GM12891 (cell line): ENCODE data around the gene HAUS5.

Experiments used
- POLR2A ChIP-seq: IDR thresholded peaks from 2 replicates; pipeline ENCODE4 v1.6.1; 2011; ENCODE audit warnings: low read depth, low read length, control low read depth
- POLR2AphosphoS5 ChIP-seq: IDR thresholded peaks from 2 replicates; pipeline ENCODE4 v1.6.1; 2011; ENCODE audit warnings: low read depth, low read length, control low read depth

DNA sequence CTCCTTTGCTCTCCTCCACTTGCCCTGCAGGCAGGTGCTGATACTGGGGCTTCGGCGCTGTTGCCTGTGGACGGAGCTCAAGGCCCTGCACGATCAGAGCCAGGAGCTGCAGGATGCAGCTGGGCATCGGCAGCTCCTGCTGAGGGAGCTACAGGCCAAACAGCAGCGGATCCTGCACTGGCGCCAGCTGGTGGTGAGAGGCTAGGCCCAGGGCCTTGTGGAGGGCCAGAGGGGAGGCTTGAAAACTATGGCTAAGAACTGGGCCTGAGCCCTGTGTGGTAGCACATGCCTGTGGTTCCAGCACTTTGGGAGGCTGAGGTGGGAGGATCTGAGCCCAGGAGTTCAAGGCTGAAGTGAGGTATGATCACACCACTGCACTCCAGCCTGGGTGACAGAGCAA, 6.3 kb downstream of the HAUS5 start:
- no peak for TF ChIP-seq POLR2A
- no peak for TF ChIP-seq POLR2AphosphoS5
